Breast epithelium (tissue), 4 donors: ENCODE data around the gene SPNS3. TPM values are rescaled to one million over a fixed set of nuclear protein-coding genes. Genes with fewer than 3 reads are reported as not detected.

Experiments
- DNase-seq, 2 donors: peaks; one replicate each; pipeline ENCODE4 v3.0.0-alpha.2; 2019; ENCODE audit warnings: low spot score in 2 of 2
- H3K27ac ChIP-seq, 2 donors: fragments of 200-600 bp; sonication (generic) in 1 of 2; one replicate each; pipeline ENCODE4 v1.5.1; 2016 to 2019; ENCODE audit warnings: mild to moderate bottlenecking in 1 of 2
- H3K27me3 ChIP-seq, 2 donors: fragments of 200-600 bp; sonication (generic) in 1 of 2; one replicate each; pipeline versions ENCODE4 v1.5.1 to v1.6.0; 2017 to 2019; ENCODE audit warnings: control low read depth in 1 of 2, mild to moderate bottlenecking in 1 of 2
- H3K36me3 ChIP-seq: fragments of 200-600 bp; one replicate; pipeline ENCODE4 v1.5.1; 2019
- H3K4me1 ChIP-seq, 2 donors: fragments of 200-600 bp; sonication (generic); one replicate each; pipeline ENCODE4 v1.5.1; 2016 to 2019; ENCODE audit warnings: control low read depth in 1 of 2
- H3K4me3 ChIP-seq, 3 donors: fragments of 200-600 bp; sonication (generic); 1 replicate in 2 of 3; 2 replicates in 1 of 3; pipeline ENCODE4 v1.5.1; 2016 to 2019; ENCODE audit warnings: mild to moderate bottlenecking in 3 of 3, moderate library complexity in 2 of 3
- H3K9me3 ChIP-seq, 2 donors: fragments of 200-600 bp; sonication (generic) in 1 of 2; one replicate each; pipeline ENCODE4 v1.5.1; 2016 to 2019; ENCODE audit warnings: control low read depth in 1 of 2
- POLR2A ChIP-seq: fragments of 450-650 bp; IDR thresholded peaks from one replicate; pipeline ENCODE4 v1.6.1; 2016; ENCODE audit warnings: antibody characterized with exemption, mild to moderate bottlenecking, moderate library complexity
- POLR2AphosphoS5 ChIP-seq, 3 donors: sonication (generic); formaldehyde crosslinking; IDR thresholded peaks; one replicate each; pipeline ENCODE4 v1.6.1; 2017; ENCODE audit warnings: antibody characterized with exemption in 3 of 3
- intact Hi-C: fragments of 100-400 bp; cut with DNase I; formaldehyde crosslinking; loops from one replicate; pipeline ENCODE4 v1.15.1; 2023; ENCODE audit warnings: low total_unique reads
- total RNA-seq, 3 donors: library from RNA; depleted of rRNA; stranded (reverse); fragments of >200 nt; gene quantifications; one replicate each; pipeline ENCODE4 v1.1.0, GENCODE V29; 2016
- TF ChIP-seq, protein P1 (sequence below), 3 donors: fragments of 450-650 bp; IDR thresholded peaks; one replicate each; pipeline ENCODE4 v1.5.1; 2016 to 2017; ENCODE audit warnings: antibody characterized with exemption in 3 of 3, mild to moderate bottlenecking in 3 of 3, moderate library complexity in 3 of 3

SPNS3 gene
- total RNA-seq, 3 donors from 2014 or later, result 0.15 TPM; not detected in 2

DNA sequence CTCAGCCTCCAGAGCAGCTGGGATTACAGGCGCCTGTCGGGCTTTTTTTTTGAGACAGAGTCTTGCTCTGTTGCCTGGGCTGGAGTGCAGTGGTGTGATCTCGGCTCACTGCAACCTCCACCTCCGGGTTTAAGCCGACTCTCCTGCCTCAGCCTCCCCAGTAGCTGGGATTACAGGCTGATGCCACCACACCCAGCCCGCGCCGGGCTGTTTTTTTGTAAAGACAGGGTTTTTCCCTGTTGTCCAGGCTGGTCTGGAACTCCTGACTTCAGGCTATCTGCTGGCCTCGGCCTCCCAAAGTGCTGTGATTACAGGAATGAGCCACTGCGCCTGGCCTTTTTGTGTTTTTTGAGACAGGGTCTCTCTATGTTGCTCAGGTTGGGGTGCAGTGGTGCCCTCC lies 27.4 kb upstream of the SPNS3 start:
- Histone ChIP-seq H3K9me3 (no peaks in the 10 kb centered on the region), H3K4me1 (no peaks in the 10 kb centered on the region), H3K27me3 (no peaks in the 10 kb centered on the region), H3K4me3 (no peak overlapping the region), H3K27ac (no peak overlapping the region), H3K36me3 (no peaks in the 10 kb centered on the region)
- intact Hi-C loops, result no loop called here
- DNase-seq, result no peak
- TF ChIP-seq POLR2AphosphoS5 (IDR thresholded peaks at IDR 0.05) (no peak), POLR2A (no peak)
- TF ChIP-seq, protein P1, sequence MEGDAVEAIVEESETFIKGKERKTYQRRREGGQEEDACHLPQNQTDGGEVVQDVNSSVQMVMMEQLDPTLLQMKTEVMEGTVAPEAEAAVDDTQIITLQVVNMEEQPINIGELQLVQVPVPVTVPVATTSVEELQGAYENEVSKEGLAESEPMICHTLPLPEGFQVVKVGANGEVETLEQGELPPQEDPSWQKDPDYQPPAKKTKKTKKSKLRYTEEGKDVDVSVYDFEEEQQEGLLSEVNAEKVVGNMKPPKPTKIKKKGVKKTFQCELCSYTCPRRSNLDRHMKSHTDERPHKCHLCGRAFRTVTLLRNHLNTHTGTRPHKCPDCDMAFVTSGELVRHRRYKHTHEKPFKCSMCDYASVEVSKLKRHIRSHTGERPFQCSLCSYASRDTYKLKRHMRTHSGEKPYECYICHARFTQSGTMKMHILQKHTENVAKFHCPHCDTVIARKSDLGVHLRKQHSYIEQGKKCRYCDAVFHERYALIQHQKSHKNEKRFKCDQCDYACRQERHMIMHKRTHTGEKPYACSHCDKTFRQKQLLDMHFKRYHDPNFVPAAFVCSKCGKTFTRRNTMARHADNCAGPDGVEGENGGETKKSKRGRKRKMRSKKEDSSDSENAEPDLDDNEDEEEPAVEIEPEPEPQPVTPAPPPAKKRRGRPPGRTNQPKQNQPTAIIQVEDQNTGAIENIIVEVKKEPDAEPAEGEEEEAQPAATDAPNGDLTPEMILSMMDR (IDR thresholded peaks at IDR 0.05), result no peak

DNA sequence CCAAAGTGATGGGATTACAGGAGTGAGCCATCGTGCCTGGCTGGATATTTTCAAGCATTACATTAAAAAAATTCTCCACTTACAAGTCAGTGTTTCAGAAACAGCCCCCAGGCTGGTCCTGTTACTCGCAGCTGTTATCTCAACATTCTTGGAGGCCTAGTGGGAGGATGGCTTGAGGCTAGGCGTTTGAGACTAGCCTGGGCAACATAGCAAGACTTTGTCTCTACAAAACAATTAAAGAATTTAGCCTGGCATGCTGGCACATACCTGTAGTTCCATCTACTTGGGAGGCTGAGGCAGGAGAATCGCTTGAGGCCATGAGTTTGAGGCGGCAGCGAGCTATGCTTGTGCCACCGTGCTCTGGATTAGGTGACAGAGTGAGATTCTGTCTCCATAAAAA lies 26.5 kb upstream of the SPNS3 start:
- no peaks in the 10 kb centered on the region for H3K27me3 ChIP-seq
- DNase-seq, result peak in 1 of 2 donors; percentile 51
- H3K4me1 ChIP-seq, result no peaks in the 10 kb centered on the region
- no peaks in the 10 kb centered on the region for H3K36me3 ChIP-seq
- intact Hi-C loops, result no loop called here
- TF ChIP-seq POLR2AphosphoS5 (IDR thresholded peaks at IDR 0.05) (no peak), POLR2A (no peak)
- TF ChIP-seq, protein P1 (IDR thresholded peaks at IDR 0.05), result no peak
- no peak overlapping the region for H3K4me3 ChIP-seq
- H3K9me3 ChIP-seq, result no peaks in the 10 kb centered on the region
- no peak overlapping the region for H3K27ac ChIP-seq

DNA sequence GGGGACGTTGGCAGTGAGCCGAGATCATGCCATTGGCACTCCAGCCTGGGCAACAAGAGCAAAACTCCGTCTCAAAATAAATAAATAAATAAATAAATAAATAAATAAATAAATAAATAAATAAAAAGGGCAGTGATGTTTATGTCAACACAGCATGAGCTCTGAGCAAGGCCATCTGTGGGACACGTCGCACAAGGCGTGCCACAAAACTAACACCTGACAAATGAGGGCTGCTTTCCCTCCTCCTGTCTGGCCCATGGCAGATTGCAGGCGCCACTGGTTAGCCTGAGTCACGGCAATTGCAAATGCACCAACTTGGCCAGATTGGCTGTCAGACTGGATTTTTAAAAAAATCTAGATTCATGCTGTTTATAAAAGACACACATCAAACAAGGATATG lies 25.9 kb upstream of the SPNS3 start:
- Histone ChIP-seq H3K4me3 (no peak overlapping the region), H3K27me3 (no peaks in the 10 kb centered on the region), H3K36me3 (no peaks in the 10 kb centered on the region), H3K27ac (peak overlapping the region in 1 of 2 donors; percentile 14), H3K9me3 (no peaks in the 10 kb centered on the region), H3K4me1 (no peaks in the 10 kb centered on the region)
- DNase-seq, result peak in 1 of 2 donors; percentile 62
- TF ChIP-seq, protein P1 (IDR thresholded peaks at IDR 0.05), result no peak
- TF ChIP-seq POLR2AphosphoS5 (IDR thresholded peaks at IDR 0.05), result no peak
- TF ChIP-seq POLR2A, result no peak
- intact Hi-C loops, result no loop called here

DNA sequence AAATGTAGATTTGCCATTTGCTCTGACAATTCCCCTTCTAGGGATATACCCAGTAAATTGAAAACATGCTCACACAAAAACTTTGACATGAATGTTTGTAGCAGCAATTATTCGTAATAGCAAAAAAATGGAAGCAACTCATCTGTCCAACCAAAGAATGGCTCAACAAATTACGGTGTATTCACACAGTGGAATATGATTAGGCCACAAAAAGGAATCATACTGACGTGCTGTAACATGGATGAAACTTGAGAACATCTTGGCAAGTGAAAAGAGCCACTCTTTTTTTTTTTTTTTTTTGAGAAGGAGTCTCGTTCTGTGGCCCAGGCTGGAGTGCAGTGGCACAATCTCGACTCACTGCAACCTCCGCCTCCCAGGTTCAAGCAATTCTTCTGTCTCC lies 24.1 kb upstream of the SPNS3 start:
- intact Hi-C loops, result no loop called here
- no peak for TF ChIP-seq POLR2AphosphoS5 (IDR thresholded peaks at IDR 0.05)
- no peak for TF ChIP-seq POLR2A
- TF ChIP-seq, protein P1 (IDR thresholded peaks at IDR 0.05), result no peak
- H3K4me3 ChIP-seq, result no peak overlapping the region
- no peaks in the 10 kb centered on the region for H3K36me3 ChIP-seq
- H3K27ac ChIP-seq, result no peak overlapping the region
- no peaks in the 10 kb centered on the region for H3K4me1 ChIP-seq
- DNase-seq, result no peak
- H3K27me3 ChIP-seq, result no peaks in the 10 kb centered on the region
- H3K9me3 ChIP-seq, result no peaks in the 10 kb centered on the region

DNA sequence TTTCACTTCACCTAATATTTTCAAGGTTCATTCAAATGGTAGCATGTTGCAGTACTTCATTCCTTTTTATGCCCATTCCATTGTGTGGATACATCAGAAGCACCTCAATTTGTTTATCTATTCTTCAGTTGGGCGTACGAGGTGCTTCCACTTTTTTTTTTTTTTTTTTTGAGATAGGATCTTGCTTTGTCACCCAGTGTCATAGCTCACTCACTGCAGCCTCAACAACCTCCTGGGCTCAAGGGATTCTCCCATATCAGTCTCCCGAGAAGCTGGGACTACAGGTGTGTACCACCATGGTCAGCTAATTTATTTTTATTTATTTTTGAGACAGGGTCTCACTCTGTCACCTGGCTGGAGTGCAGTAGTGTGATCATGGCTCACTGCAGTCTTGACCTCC lies 22.5 kb upstream of the SPNS3 start:
- intact Hi-C loops, result no loop called here
- Histone ChIP-seq H3K27ac (no peak overlapping the region), H3K36me3 (no peaks in the 10 kb centered on the region), H3K27me3 (no peaks in the 10 kb centered on the region), H3K4me1 (no peaks in the 10 kb centered on the region), H3K4me3 (no peak overlapping the region), H3K9me3 (no peaks in the 10 kb centered on the region)
- no peak for DNase-seq
- TF ChIP-seq POLR2A, result no peak
- TF ChIP-seq POLR2AphosphoS5 (IDR thresholded peaks at IDR 0.05), result no peak
